Stimulated activated CD4-positive, alpha-beta T cell treated with anti-CD3 and anti-CD28 coated beads, Interleukin-4, amount 100 ng/mL, for 4 hours (primary cell): ENCODE results near the gene ADCY4.
"Not testable (repeated sequence)": the region's sequence is repeated elsewhere in the genome, so short reads cannot be mapped to it uniquely, and the experiment has no call there.

Source experiments
- DNase-seq, 2 experiments: peaks; one replicate each; pipeline ENCODE4 v3.0.0-alpha.2; 2020

ADCY4 gene

DNA sequence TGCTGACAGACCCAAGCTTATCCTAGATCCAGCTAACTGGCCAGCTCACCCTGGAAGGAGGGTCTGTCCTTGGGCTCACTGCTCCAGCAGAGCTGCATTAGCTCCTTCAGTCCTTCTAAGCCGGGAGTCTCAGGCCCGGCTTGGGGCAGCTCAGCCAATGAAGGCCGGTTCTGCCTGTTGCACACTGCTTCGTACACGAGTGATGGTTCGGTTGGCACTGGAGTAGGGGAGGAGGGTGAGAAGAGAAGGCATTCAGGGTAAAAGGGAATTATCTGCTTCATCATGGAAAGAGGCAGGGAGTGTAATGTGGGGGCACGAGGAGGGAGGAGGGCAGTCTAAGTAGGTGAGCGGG lies 2.9 kb upstream of the ADCY4 start:
- DNase-seq = no peak

DNA sequence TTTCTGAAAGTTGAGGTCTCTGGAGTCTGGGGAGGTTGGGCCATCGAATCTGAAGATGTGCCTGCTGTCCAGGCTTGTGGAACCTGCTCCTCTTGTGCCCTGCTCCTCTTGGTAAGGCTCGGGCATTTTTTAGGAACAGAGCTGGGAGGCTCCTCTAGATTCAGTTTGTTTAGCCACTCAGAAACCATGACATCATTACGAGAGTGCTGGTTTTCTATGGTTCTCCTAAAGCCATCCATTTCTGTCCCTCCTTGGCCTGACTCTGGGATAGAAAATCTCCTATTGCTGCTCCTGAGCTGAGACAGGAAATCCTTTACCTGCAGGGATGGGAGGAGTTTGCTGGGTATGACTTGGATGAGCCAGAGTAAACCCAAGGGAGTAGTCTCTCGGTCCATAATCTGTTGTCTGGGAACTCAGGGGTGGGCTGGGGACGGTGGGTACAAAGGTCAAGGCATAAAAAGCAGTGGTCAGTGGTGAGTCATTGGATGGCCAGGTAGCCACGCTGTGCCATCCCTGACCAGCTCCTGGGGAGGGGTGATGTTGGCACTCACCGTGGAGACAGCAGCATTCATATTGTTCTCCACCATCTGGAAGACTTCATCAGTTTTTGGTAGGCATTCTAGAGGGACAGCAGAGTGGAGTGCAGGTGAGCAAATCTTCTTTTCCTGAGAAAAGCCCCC lies 2.4 kb upstream of the ADCY4 start:
- no peak for DNase-seq

DNA sequence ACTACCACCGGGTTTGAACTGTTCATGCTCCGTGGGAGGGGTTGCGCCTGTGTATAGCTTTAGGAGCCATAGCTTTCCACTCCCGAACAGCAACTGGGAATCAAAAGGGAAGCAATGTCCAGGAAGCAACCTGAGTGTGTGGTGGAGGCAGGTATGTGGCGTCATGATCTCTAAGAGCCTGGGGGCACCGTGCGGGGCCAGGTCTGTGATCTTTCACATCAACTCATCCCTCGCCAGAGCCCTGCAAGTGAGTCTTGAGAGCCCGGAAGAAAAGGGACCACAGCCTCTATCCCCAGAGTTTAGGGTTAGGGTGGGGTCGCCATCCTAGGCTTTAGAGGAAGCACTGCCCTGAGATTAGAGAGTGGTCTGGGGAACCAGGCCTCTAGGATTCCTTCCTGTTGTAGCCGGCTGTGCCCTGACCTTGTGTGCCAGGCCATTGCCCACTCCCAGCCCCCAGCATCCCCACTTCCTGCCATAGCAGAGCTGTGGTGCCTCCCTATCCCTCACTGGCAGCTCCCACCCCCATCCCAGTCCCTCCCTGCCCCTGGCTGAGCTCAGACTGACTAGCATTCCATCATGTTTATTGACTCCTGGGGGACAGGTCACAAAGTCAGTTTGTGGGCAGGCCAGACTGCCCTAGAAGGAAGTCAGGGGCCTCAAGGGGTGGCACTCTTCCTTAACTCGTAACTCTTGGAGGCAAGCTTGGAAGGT lies 745 bp upstream of the ADCY4 start:
- DNase-seq = no peak

DNA sequence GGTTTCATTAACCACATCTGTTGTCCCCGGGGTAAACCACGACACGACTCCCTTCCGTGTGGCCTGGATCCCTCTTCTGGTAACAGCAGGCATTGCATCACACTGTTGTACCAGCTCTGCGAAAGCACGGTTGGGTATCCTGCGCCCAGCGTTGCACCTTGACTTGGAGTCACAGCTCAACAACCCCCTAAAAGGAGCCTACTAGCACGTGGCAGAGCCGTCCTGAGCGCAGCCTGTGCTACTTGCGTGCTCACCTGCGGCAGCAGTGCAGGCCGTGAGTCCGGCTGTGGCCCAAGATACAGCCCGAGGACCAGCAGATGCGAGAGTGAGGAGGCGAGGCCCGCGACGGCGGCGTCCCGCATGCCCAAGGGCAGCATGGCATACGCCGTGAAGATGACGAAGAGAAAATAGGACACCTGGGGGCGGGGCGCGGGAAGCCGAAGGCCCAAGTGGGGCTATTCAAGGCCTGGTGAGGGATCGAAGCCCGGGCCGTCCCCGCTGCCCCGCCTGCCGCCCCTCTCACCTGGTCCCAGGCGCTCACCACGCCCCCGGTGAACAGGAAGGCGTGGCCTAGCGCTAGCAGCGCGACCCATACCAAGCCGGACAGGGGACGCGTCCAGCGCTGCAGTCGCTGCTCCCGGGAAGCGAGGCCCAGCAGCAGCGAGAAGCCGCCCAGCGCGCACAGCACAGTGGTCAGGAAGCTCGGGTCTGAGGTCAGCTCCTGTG lies 2.4 kb downstream of the ADCY4 start:
- peak; percentile 71 to 86 for DNase-seq

DNA sequence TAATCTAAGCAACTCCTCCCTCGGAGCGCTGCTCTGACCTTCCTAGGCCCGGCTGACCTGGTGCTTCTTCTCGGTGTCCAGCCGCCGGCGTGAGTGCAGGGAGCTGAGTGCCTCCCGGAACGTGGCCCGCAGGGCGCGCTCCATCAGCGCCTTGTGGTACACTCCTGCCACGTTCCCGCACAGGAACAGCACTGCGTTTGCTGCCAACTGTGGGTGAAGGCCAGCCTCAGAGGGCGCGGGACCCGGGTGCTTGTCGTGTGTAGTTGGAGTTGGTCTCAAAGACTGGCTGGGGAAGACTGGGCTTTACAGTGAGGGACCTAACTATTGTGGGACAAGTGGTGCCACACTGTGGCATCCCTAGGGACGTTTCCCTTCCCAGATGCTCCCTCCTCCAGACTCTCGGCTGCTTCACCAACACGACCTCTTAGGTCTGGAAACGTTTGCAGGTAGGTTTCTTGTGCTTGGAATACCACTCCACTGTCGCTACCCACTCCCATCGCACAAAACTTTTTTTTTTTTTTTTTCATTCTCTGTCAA lies 3.1 kb downstream of the ADCY4 start:
- no peak for DNase-seq

DNA sequence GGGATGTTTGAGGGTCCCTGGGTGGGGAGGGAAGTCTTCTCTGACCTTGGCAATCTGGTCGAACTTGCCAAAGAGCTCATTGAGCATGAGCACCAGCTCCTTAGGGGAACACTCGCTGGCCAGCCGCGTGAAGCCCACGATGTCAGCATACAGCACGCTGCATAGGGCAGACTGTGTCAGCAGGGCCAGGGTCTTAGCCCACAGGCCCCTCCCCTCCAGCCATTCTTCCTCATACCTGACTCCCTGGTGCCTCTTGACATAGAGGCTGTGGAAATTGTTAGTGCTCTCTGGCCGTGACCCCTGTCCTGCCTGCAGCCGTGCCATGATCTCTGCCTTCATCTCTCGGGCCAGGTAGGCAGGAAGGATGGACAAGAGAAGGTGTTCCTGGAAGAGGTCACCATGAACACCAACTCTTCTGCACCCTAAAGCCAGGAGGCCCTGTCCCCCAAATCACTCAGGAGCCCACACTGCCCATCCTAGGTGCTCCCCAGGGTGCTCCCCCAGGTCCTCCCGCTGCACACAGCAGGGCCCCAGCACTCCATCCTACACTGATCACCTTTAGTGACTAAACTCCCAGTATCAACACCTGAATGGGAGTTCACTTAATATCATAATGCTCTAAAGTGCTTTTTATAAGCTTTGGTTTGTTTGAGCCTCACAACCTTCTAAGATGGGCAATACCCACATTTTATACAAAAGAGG lies 3.7 kb downstream of the ADCY4 start:
- DNase-seq = no peak

DNA sequence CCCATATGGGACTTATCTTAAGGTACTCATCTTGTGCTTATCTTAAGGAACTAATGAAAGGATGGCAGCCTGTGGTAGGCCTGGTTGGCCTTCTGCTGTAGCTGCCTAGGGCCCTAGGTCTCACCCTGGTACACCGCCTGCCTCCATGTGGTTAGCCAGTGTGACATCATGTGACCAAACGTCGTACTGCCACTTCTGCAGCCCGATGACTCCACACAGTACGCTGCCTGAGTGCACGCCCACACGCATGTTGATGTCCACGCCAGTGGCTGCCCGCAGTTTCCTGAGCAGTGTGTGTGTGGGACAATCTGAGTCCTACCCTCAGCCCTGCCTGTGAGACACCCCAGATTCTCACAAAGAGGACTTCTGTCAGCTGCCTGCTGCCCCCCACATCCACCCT lies 5.1 kb downstream of the ADCY4 start:
- DNase-seq = peak in 1 of 2 experiments; percentile 32

DNA sequence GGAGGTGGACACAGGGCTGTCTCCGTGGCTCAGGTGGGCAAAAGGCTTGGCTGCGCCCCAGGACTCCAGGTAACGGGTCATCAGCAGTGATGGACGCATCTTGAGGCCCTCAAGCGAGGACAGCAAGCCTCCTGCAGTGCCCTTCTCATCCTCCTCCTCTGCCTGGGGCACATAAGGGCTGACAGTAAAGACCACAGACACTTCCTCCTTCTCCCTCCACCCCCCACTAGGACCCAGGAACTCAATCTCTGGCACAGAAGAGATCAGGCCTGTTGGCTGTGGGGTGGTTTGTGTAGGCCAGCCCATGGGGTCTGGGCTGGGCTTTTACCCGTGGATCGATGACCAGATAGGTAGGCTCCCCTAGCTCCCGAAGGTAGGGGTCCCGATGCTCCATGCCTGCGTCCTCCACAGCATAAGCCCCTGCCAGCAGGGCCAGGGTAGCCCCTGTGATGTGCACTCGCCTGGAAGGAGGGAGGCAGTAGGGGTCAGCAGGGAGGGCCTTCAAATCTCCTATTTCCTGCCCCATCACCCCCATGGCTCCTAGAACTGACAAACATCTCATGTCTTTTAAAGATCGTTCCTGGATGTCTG lies 5.7 kb downstream of the ADCY4 start:
- DNase-seq = no peak

DNA sequence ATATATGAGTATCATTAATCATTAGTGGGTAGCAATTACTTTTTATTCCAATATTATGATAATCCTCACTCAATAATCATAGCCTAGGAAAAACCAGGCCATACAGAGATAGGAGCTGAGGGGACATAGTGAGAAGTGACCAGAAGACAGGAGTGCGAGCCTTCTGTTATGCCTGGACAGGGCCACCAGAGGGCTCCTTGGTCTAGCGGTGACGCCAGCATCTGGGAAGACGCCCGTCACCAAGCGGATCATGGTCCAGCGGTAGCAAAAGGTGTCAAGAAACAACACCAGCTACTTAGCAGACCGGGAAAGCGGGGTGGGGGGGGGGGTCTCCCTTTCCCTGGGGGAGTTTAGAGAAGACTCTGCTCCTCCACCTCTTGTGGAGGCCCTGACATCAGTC lies 7.0 kb downstream of the ADCY4 start:
- DNase-seq = not testable (repeated sequence)

DNA sequence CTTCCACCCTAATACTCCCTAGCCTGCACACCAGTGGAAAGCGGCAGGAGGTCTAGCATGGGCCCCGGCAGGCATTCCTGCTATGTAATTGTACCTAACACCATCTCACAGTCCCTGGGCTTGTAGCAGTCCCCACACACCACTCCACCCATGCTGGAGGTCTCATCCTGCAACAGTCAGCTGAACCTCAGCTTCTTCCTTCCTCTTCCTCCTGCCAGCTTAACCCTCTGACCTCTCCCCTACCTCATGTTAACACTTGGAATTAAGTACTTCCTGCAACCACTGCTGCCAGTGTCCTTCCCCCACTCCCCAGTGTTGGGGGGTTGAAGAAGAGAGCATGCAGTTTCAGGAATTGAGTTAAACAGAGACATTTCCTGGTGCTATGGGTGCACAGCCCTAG lies 7.6 kb downstream of the ADCY4 start:
- DNase-seq = no peak

DNA sequence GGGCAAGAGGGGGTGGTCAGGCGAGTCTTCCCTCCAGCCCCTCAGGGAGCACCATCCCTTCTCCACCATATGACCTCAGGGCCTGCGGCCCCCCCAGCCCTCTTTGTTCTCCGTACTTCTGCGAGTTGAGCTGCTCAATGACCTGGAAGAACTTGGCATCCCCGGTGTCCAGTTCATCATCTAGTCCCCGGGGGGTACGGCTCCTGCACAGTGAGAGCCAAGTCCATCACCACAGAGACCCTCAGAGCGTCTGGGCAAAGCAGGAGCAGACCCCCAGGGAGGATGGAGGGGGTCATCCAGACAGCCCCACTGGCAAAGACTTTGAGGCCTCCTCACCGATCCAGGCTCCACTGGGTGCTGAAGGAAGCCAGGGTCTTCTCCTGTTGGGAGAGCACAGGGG lies 8.9 kb downstream of the ADCY4 start:
- no peak for DNase-seq

DNA sequence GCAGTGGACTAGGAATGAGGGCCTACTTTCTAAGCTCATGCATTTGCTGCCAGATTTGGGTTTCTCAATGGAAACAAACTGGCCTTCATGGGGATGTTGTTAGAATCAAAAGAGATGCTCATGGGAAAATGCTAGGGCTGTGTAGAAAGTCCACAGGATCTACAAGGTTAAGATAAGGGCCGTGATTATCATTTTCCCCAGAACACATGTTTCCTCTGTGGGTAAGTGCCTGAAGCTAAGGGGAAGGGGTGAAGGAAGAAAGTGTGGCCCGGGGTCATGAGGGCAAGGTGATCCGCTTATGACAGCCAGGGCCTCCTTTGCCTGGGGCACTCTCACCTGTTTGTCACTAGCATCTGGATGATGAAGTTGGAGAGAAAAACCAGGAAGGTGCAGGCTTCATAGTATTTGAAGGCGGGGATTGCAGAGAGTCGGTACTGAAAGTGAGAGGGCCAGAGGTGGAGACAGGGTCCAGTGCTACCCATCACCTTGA lies 9.8 kb downstream of the ADCY4 start:
- no peak for DNase-seq

DNA sequence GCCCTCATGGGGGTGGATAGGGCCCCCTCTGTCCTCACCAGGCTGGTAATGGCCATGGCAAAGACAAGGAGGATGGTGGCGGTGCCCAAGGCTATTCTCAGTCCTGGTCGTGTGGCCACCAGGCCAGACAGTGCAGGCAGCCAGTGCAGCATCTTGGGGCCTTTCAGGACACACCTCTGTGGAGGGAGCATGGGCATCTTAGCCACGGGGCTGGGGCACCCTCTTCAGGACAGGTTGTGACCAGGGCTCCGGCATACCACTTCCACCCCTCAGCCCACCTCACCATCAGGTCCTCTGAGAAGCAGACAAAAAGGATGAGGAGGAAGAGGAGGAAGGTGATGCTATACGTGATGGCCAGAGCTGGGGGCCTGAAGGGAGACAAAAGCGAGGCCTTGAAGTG lies 10.8 kb downstream of the ADCY4 start:
- DNase-seq = no peak

DNA sequence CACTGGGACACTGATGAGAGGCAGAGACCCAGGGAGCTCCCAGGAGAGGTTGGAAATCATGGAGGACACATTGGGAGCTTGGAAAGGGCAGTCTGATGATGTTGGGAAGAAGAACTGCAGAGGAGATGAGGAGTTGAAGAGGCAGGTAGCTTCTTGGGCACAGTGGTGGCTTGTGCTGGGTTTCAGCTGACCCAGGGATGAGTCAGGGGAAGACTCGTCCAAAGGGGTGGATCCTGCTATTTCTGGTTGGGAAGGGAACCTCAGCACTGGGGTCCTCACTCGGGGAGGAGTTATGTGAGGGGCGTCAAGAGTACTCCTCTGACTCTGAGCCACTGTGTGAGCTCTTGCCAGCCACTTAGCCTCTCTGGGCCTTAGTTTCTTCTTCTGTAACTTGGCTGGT lies 11.5 kb downstream of the ADCY4 start:
- no peak for DNase-seq

DNA sequence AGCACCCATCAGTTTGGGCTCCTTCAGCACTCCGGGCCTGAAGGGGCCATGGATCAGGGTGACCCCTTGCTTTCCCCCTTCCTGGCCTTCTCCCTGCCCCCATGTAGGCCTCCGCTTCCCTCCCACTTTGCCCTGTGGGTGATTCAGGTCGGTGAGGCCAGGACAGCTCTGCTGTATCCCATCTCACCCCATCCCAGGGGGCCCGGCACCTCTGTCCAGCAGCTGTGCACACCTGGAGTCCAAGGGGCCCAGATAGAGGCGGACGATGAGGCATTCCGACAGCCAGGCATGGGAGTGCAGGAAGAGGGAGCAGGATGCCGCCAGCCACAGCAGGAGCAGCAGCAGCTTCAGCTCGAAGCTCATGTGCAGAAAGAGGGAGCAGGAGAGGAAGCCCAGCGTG lies 12.2 kb downstream of the ADCY4 start:
- no peak for DNase-seq

DNA sequence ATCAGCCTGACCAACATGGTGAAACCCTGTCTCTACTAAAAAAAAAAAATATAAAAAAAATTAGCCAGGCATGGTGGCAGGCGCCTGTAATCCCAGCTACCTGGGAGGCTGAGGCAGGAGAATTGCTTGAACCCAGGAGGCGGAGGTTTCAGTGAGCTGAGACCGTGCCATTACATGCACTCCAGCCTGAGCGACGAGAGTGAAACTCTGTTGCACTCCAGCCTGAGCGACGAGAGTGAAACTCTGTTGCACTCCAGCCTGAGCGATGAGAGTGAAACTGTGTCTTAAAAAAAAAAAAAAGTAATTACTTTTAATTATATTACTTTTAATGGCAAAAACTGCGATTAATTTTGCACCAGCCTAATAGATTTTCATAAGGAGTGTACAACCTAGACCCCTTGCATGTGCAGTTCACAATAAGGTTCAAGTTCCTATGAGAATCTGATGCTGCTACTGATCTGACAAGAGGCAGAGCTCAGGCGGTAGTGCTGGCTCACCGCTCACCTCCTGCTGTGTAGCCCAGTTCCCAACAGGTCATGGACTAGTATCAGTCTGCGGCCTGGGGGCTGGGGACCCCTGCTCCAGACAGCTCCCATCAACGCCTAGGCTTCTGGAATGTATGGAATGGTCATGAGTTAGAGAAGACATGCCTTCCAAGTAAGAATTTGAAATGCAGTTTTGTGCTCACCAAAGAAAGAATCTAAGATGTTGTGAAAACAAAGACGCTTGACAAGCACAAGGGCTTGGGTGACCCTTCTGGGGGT lies 13.5 kb downstream of the ADCY4 start:
- DNase-seq = no peak

DNA sequence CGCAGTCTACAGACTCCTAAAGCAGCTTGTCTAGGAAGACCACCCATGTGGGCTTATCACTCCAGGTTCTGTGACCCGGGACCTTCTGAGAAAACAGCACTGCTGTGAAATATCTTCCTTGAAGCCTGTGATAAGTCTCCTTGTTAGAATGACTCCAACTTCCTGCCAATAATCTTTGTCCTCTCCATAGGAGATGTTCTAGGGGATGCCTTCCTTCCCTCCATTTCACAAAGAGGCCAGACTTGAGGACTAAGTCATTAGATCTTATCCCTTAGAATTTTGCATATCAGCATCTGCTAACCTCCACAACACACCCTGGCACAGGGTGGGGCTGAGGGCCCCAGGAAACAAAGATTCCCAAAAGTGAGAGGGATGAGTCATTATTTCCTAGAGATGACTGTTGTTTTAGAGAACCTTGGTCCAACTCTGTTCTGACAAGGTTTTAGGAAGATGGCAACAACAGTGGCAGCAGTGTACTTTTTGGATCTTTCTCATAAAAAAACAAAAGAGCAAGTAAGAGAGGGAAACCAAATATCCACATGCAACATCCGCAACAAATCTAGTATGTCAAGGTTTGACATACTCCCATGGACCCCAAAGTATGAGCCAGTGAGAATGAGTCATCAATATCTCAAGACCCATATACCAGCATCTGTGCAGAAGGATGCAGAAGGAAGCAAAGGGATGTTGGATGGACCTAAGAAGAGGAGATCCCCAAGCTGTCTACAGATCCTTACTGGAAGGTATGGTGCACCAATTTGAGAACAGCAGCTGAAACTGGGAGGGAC lies 17.5 kb downstream of the ADCY4 start:
- no peak for DNase-seq

DNA sequence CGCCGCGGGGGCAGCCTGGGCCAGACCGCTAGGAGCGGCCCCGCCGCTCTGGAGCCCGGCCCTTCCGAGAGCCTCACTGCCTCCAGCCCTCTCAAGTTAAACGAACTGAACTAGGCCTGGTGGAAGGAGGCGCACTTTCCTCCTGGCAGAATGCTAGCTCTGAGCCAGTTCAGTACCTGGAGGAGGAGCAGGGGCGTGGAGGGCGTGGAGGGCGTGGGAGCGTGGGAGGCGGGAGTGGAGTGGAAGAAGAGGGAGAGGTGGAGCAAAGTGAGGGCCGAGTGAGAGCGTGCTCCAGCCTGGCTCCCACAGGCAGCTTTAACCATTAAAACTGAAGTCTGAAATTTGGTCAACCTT lies 18.3 kb downstream of the ADCY4 start:
- no peak for DNase-seq

DNA sequence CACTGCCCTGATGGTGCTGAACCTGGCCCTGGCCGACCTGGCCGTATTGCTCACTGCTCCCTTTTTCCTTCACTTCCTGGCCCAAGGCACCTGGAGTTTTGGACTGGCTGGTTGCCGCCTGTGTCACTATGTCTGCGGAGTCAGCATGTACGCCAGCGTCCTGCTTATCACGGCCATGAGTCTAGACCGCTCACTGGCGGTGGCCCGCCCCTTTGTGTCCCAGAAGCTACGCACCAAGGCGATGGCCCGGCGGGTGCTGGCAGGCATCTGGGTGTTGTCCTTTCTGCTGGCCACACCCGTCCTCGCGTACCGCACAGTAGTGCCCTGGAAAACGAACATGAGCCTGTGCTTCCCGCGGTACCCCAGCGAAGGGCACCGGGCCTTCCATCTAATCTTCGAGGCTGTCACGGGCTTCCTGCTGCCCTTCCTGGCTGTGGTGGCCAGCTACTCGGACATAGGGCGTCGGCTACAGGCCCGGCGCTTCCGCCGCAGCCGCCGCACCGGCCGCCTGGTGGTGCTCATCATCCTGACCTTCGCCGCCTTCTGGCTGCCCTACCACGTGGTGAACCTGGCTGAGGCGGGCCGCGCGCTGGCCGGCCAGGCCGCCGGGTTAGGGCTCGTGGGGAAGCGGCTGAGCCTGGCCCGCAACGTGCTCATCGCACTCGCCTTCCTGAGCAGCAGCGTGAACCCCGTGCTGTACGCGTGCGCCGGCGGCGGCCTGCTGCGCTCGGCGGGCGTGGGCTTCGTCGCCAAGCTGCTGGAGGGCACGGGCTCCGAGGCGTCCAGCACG lies 18.9 kb downstream of the ADCY4 start:
- no peak for DNase-seq

DNA sequence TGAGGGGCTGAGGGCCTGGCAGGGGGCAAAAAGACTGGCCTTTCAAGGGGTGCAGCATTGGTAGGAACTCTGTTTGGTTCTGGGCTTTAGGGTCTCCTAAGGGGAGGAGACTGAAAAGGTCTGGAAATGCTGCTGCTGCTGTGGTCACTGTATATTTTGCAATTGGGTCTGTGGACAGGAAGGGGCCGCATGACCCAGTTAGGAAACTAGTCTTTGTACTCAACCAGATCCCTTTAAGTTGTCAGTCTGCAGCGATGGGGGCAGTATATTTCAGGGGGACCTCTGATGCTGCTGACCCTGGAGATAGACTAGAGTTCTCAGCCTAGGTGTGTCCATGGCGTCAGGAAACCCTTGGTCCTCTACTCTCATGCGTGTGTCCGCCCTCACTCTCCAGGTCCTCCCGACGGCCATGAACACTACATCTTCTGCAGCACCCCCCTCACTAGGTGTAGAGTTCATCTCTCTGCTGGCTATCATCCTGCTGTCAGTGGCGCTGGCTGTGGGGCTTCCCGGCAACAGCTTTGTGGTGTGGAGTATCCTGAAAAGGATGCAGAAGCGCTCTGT lies 19.5 kb downstream of the ADCY4 start:
- DNase-seq = no peak
